Fibroblast of mammary gland (primary cell): ENCODE measurements around the gene KLK2.
"Not testable (repeated sequence)": the region's sequence is repeated elsewhere in the genome, so short reads cannot be mapped to it uniquely, and the experiment has no call there.

Source experiments
- DNase-seq: peaks from one replicate; pipeline ENCODE4 v3.0.0-alpha.2; 2010; ENCODE audit warnings: low read depth
- H3K4me3 ChIP-seq: 2 replicates; pipeline ENCODE4 v1.5.1; 2011; ENCODE audit warnings: low read depth, mild to moderate bottlenecking, low read length, moderate library complexity; ENCODE audit not compliant: control insufficient read depth
- TF ChIP-seq, protein P1 (sequence below): conservative IDR thresholded peaks from 2 replicates; pipeline ENCODE4 v1.5.1; 2011; ENCODE audit warnings: low read depth, low read length, inconsistent platforms; ENCODE audit not compliant: control insufficient read depth, insufficient read depth

The KLK2 gene

DNA sequence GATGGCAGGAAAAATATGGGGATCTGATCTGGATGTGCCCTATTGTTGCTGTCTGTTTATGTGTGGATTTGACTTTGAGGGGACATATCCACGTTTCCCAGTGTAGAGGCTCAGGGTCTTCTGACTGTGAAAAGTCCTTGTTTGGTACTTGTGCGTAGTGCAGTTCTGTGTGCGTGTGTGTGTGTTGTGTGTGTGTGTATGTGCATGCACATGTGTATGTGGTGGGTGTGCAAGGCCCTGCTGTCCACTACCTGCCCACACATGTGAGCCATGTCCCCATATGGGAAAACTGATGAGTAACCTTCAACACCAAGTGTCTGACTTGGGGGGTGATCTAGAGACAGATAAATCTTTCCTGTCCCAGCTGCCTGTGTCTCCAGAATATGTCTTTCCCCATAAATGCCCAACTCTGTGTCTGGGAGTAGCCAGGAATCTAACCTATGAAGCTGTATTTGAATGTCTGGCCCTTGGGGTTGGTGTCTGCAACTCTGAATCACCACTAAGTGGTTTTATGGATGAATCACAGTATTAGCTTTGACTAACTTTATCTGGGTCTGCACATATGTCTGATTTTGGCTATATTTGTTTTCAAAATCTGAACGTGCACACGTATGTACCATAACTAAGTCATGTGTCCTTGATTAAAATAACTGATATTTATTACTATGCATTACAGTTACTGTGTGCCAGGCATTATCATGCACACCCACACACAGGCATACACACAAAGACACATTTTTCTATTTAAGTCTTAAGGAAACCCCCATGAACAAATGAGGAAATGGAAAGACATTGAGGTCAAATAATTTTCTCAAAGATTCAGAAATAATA is 17.4 kb downstream of the KLK2 start:
- DNase-seq: peak; percentile 47
- TF ChIP-seq, protein P1, sequence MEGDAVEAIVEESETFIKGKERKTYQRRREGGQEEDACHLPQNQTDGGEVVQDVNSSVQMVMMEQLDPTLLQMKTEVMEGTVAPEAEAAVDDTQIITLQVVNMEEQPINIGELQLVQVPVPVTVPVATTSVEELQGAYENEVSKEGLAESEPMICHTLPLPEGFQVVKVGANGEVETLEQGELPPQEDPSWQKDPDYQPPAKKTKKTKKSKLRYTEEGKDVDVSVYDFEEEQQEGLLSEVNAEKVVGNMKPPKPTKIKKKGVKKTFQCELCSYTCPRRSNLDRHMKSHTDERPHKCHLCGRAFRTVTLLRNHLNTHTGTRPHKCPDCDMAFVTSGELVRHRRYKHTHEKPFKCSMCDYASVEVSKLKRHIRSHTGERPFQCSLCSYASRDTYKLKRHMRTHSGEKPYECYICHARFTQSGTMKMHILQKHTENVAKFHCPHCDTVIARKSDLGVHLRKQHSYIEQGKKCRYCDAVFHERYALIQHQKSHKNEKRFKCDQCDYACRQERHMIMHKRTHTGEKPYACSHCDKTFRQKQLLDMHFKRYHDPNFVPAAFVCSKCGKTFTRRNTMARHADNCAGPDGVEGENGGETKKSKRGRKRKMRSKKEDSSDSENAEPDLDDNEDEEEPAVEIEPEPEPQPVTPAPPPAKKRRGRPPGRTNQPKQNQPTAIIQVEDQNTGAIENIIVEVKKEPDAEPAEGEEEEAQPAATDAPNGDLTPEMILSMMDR: no peak

DNA sequence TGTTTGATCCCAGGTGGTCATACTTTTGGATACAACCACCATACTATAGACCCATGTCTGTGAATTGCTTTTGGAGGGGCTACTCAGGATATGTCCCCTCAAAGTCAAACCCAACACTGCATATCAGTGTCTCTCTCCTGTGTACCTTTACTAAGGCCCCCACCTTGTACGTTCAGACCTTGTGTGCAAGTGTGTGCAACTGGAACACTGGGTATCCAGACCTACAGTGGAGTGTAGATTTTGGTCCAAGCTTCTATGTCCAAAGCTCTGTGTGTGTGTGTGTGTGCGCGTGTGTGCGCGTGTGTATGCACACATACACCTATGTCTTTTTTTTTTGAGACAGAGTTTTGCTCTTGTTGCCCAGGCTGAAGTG is 18.0 kb downstream of the KLK2 start:
- no peak for DNase-seq

More for the DNA sequence above, 17.4 kb downstream of the KLK2 start:
- H3K4me3 ChIP-seq: no peak overlapping the region

DNA sequence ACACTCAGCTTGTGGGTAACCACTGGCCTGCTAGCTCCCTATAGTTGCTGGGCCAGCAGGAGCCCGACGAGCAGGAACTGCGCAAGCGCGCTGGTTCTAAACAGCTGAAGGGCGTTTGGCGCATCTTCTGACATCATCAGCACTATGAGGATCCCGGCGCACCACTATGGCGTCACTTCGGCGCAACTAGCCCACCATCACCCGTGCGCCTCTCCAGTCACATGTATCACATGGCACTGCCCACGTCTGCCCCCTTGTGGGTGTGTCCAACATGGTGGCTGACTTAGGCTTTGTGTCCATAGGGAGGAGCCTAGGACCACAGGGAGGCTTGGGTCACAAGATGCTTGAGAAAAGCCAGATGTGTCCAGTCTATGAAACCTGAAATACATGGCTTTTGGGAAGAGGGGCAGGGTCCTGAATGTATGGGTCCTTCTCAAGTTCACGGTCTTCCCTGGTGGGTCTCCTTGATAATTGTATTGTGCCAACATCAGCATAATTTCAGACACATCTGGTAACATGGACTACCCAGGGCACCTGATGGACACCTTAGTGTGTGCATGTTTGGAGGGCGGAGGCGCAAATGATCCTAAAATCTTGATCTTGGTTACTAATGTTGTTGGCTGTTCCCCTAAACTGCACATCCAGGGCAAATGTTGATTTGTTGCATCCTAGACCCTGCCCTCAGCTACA is 20.0 kb downstream of the KLK2 start:
- TF ChIP-seq, protein P1: no peak
- H3K4me3 ChIP-seq: no peak overlapping the region
- peak; percentile 5 for DNase-seq

More for the DNA sequence above, 18.0 kb downstream of the KLK2 start:
- no peak overlapping the region for H3K4me3 ChIP-seq
- TF ChIP-seq, protein P1: no peak

DNA sequence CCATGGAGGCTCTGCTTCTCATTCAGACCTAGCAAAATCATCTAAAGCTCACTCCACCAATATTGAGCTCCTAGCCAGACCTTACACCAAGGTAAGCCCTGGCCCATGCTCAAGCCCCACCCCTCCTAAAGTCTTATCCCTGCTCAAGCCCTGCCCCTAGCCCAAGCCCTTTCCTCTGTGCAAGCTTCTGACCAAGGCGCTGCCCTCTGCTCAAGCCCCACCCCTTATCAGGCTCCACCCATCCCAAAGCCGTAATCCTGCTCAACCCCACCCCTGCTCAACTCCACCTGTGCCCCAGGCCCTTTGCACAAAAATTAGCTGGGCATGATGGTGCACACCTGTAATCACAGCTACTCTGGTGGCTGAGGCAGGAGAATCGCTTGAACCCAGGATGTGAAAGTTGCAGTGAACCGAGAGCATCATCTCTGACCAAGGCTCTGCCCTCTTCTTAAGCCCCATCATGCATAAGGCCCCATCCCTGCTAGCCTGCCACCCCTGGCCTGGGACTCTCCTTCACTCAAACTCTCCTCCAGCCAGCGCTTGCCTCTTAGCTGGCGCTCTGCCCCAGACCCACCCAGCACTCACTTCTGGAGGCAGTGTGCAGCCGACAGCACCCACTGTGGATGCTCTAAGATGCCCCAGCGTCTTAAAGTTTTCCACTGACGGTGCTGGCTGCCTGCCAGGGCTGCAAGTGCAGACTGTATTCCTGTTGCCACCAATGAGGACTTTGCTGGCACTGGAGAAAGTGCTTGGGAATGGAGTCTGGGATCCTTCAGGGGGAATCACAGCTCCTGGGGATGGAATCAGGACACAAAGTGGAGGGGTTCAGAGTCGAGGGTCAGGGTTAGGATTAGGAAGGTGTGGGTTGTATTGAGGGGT is 21.5 kb downstream of the KLK2 start:
- TF ChIP-seq, protein P1: no peak
- DNase-seq: no peak

DNA sequence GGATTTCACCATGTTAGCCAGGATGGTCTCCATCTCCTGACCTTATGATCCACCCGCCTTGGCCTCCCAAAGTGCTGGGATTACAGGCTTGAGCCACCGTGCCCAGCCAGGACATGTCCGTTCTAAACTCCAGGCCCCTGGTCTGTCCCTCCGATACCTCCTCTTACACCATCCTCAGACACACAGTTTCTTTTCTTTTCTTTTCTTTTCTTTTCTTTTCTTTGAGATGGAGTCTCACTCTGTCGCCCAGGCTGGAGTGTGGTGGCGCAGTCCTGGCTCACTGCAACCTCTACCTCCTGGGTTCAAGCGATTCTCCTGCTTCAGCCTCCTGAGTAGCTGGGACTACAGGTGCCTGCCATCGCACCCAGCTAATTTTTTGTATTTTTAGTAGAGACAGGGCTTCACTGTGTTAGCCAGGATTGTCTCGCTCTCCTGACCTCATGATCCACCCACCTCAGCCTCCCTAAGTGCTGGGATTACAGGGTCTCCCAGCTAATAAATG is 22.9 kb downstream of the KLK2 start:
- not testable (repeated sequence) for DNase-seq, H3K4me3 ChIP-seq

More for the DNA sequence above, 21.5 kb downstream of the KLK2 start:
- no peak overlapping the region for H3K4me3 ChIP-seq

DNA sequence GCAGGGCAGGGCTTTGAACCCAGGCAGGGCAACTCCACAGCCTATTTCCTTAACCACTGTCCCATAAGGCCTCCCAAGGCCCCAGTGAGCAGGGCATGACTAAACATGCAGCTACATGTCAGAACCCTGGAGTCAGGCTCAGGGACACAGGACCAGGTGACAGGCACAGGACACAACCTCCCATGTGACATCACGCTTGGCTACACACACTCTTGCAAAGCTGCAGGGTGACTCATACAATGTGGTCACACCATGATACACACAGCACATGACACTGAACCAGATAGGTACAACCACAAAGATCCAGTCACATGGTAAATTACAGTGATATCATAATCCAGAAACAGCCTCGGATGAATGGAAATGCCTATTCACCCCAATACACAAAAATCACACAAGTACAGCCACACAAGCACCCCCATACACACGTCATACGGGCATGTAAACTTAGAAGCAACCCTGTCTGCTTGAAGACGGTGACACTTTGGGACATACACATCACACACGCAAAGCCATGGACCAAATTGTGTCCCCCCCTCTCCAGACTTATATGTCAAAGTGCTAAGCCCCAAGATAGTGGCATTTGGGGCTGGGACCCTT is 23.5 kb downstream of the KLK2 start:
- DNase-seq: peak; percentile 85
- no peak overlapping the region for H3K4me3 ChIP-seq
- TF ChIP-seq, protein P1: no peak
